ENCODE measurements around the gene DDX18. TPM values are rescaled to one million over a fixed set of nuclear protein-coding genes. Genes with fewer than 3 reads are reported as not detected.

Gene DDX18
- total and polyA plus RNA-seq, 10 of the 15 experiments (the other 5 are each of a cell fraction or from before 2014, with no cell fraction given): 54.3 to 110 (median 74.9) TPM

- DNase-seq (ENCODE audit: low read depth, low spot score) (no peak), FAIRE-seq (no peak), ATAC-seq (no peak)
- ChIA-PET POLR2A (no interaction called here), RAD21 (ENCODE audit: unreplicated experiment) (no interaction called here), CTCF (interaction anchor here (0.6 to 1.0 kb wide), 2 partner anchors 9 to 260 kb away, joined by 3 read pairs; no protein-coding TSS in a partner anchor), SMC1A (ENCODE audit: uncharacterized antibody, unreplicated experiment) (no interaction called here)
- no peak for TF ChIP-seq E2F8 (IDR thresholded peaks at IDR 0.05; ENCODE audit: low read depth, partially characterized antibody)
- no peak for TF ChIP-seq SUZ12 (IDR thresholded peaks at IDR 0.05; ENCODE audit: unreplicated experiment)
- no peak for TF ChIP-seq CHD1 (IDR thresholded peaks at IDR 0.05; ENCODE audit: low read depth, low read length)
- no peak for TF ChIP-seq MEF2A (IDR thresholded peaks at IDR 0.05; ENCODE audit: insufficient read depth, low read depth, low read length)
- TF ChIP-seq PBX3 (IDR thresholded peaks at IDR 0.05; ENCODE audit: insufficient replicate concordance, low read depth, low read length): no peak
- TF ChIP-seq NFYB (IDR thresholded peaks at IDR 0.05; ENCODE audit: insufficient read depth, low read depth, low read length): no peak
- TF ChIP-seq EED (IDR thresholded peaks at IDR 0.05; ENCODE audit: low read depth): no peak
- no peak for TF ChIP-seq RAD51 (IDR thresholded peaks at IDR 0.05)
- no peak for TF ChIP-seq TCF3 (IDR thresholded peaks at IDR 0.05; ENCODE audit: borderline replicate concordance, insufficient read depth, low read depth, low read length)
- no peak for TF ChIP-seq SIN3A (IDR thresholded peaks at IDR 0.05; ENCODE audit: low read depth, low read length)
- BruUV-seq (replicated peaks): no TSS peak
- Histone ChIP-seq H4K20me1 (ENCODE audit: control insufficient read depth, insufficient read depth) (no peaks in the 10 kb centered on the region), H3K4me2 (ENCODE audit: control insufficient read depth, insufficient read depth) (no peak overlapping the region), H3K27ac (ENCODE audit: control insufficient read depth, insufficient read depth) (no peak overlapping the region), H3K9ac (ENCODE audit: control insufficient read depth, insufficient read depth, low read length) (no peak overlapping the region), H3K4me1 (ENCODE audit: control insufficient read depth, insufficient read depth, low read length) (no peaks in the 10 kb centered on the region), H3K27me3 (replicated peaks in 1 of 2; ENCODE audit: control insufficient read depth in 2 of 2, insufficient read depth in 2 of 2, low read length in 1 of 2) (no peaks in the 10 kb centered on the region), H3K79me2 (ENCODE audit: control insufficient read depth, insufficient read depth, low read length) (no peaks in the 10 kb centered on the region), H2AFZ (ENCODE audit: control insufficient read depth, low read depth, low read length) (no peak overlapping the region), H3K9me3 (replicated peaks; ENCODE audit: control insufficient read depth, insufficient read depth, low read length) (no peaks in the 10 kb centered on the region), H3K4me3 (no peak overlapping the region), H3K36me3 (ENCODE audit: control insufficient read depth in 2 of 2, insufficient read depth in 2 of 2, low read length in 1 of 2) (no peaks in the 10 kb centered on the region)
- in situ Hi-C loops (cut with MboI) (no loop called here), intact Hi-C loops (cut with micrococcal nuclease; ENCODE audit: unreplicated experiment) (no loop called here)
- WGBS (ENCODE audit: insufficient coverage, insufficient replicate concordance, low lambda C conversion rate, missing lambda C conversion rate): 40% methylated on average over 8 of the region's 8 CpGs
Measured at GRCh38 chr2:117776888-117777287, 37.6 kb upstream of the DDX18 start.
